HG02798 (cell line): ENCODE data around the gene SCUBE1.

ENCODE experiments used
- ATAC-seq: cut with Tn5 transposase; IDR thresholded peaks from one replicate; pipeline ENCODE4 v1.9.1; 2021; ENCODE audit warnings: mild to moderate bottlenecking; ENCODE audit not compliant: unreplicated experiment, poor library complexity

SCUBE1 gene

GRCh38 chr22:43228330-43228729, 114.8 kb downstream of the SCUBE1 start:
- ATAC-seq: no peak

- no peak for ATAC-seq
These were observed 115.9 kb downstream of the SCUBE1 start for GRCh38 chr22:43227239-43227630.

GRCh38 chr22:43226377-43227238, 116.6 kb downstream of the SCUBE1 start:
- ATAC-seq: no peak

DNA sequence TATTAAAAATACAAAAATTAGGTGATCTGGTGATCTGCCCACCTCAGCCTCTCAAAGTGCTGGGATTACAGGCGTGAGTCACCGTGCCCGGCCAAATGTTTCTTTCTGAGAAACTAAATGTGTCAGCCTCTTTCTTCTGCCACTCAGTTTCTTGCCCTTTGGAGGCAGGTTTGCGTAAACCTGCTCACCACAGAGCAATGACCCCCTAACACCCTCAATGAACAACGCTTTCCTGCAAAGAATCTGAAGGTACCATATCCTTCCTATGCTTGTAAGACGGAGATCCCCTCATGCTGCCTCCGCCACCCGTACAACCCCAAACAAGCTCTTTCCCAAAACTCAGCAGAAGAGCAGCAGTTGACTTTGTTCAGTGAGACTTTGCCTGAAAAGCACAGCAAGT, 117.6 kb downstream of the SCUBE1 start:
- no peak for ATAC-seq

GRCh38 chr22:43222987-43223386, 120.2 kb downstream of the SCUBE1 start:
- no peak for ATAC-seq

DNA sequence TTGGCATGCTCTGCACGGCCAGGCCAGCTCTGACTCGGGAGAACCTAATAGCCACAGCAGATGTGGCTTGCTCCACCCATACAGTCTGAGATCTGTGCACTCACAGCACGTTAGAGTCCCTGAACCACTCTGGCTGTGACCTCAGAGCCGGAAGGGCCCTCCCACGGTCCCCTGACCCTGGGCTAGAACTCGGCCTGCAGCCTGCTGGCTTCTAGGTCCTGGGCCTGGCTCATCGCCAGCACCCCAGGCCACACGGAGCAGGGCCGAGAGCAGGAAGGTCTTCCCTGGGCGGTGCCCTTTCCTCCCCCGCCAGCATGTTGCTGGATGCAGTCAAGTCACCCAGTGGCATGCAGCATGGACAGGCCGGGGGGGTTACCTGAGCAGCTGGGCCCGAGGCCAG, 120.9 kb downstream of the SCUBE1 start:
- ATAC-seq: no peak

DNA sequence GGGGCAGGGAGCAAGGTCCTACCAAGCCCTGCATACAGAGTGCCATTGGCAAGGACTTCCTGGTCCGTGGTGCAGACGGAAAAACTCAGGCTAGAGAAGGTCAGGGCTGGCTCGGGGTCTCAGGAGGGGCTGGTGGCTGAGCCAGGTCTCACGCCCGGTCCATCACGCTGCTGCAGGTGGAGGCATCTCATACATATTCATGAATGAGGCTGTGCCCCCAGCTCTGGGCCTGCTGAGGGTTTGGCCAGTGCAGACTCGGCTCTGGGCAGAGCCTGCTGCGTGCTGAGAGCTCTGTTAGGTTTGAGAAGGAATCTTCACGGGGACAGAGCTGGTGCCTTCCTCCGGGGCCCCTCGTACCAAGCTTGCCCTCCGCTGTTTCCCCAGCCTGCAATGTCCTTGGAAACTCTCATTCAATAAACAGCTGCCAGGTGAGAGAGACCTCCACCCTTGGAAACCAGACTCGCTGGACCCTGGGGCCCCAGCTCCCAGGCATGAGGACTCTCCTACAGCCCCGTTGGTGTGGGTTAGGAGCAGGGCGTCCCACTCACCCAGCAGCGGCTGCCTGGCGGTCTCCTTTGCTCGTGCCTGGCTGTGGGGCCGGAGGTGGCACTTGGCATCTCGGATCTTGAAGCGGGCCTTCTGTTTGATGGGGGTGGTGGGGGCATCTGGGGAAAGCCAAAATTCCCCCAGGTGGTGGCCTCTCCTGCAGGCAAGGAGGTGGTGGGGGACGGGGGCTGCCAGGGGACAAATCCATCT, 122.4 kb downstream of the SCUBE1 start:
- ATAC-seq: no peak

- no peak for ATAC-seq
These were observed 124.4 kb downstream of the SCUBE1 start for GRCh38 chr22:43218786-43219185.

GRCh38 chr22:43217285-43218030, 125.7 kb downstream of the SCUBE1 start:
- no peak for ATAC-seq

GRCh38 chr22:43216738-43217137, 126.4 kb downstream of the SCUBE1 start:
- ATAC-seq: no peak

- ATAC-seq: no peak
These were observed 129.2 kb downstream of the SCUBE1 start for GRCh38 chr22:43213962-43214361.

GRCh38 chr22:43213051-43213450, 130.1 kb downstream of the SCUBE1 start:
- ATAC-seq: no peak

GRCh38 chr22:43212434-43212952, 130.7 kb downstream of the SCUBE1 start:
- ATAC-seq: no peak

GRCh38 chr22:43211941-43212433, 131.2 kb downstream of the SCUBE1 start:
- no peak for ATAC-seq

GRCh38 chr22:43210631-43211515, 132.3 kb downstream of the SCUBE1 start:
- ATAC-seq: no peak

DNA sequence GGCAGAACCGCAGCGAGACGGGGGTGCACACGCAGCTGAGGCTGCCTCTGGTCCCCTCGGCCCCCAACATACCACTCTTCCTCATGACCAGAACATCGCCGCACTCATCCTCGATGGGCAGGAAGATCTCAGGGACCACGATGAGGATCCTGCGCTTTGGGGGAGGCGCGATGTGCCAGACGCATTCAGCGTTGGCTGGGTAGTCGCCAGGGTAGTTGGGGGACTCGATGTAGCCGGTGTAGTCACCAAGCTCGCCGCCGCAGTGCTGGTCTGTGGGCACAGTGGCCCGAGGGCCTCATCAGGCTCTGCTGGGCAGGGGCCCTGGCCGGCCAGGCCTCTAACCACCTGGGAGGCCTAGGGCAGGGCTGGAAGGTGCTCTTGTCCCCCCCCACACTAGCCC, 133.2 kb downstream of the SCUBE1 start:
- ATAC-seq: no peak

DNA sequence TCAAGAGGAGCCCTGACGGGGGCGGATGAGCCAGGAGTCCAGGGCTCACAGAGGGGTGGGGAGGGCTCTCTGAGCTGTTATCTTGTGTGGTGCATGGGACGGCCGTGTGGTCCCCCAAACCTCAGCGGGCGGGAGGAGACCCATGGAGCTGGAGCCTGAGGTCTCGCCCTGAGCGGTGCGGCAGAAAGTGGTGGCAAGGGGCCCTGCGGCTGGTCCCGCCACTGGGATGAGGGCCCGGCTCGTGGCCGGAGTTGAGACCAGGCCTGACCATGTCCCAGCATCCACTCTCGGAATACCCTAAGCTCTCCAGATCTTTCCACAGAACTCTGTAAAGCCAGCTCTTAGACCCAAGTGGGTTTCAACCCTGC, 133.7 kb downstream of the SCUBE1 start:
- ATAC-seq: no peak

- no peak for ATAC-seq
These were observed 134.3 kb downstream of the SCUBE1 start for GRCh38 chr22:43208703-43209522.
